Ovary (tissue), 9 donors: ENCODE results near the gene CIAPIN1. TPM values are rescaled to one million over a fixed set of nuclear protein-coding genes. Genes with fewer than 3 reads are reported as not detected.
A peak's percentile ranks its signal among the peaks of the same experiment; 100 is the strongest.

Experiments
- DNase-seq, 5 donors: peaks; one replicate each; pipeline ENCODE4 v3.0.0-alpha.2; 2019 to 2020
- H3K27ac ChIP-seq, 2 donors: fragments of 200-600 bp; one replicate each; pipeline versions ENCODE4 v1.5.1 to v1.8.0; 2019 to 2022
- H3K27me3 ChIP-seq: fragments of 200-600 bp; one replicate; pipeline ENCODE4 v1.8.0; 2022
- H3K36me3 ChIP-seq: fragments of 200-600 bp; sonication (generic); one replicate; pipeline ENCODE4 v1.5.1; 2019
- H3K4me1 ChIP-seq: one replicate; pipeline ENCODE4 v1.8.1; 2013; ENCODE audit warnings: mild to moderate bottlenecking, moderate library complexity; ENCODE audit not compliant: insufficient read depth
- H3K4me3 ChIP-seq: fragments of 200-600 bp; sonication (generic); one replicate; pipeline ENCODE4 v1.5.1; 2017
- H3K9me3 ChIP-seq, 2 donors: fragments of 200-600 bp in 1 of 2; sonication (generic) in 1 of 2; one replicate each; pipeline versions ENCODE4 v1.5.1 to v1.8.1; 2013 to 2019; ENCODE audit warnings: mild to moderate bottlenecking in 1 of 2, moderate library complexity in 1 of 2
- EP300 ChIP-seq: sonication (generic); formaldehyde crosslinking; IDR thresholded peaks from one replicate; pipeline ENCODE4 v1.6.1; 2017; ENCODE audit warnings: antibody characterized with exemption
- POLR2A ChIP-seq: fragments of 450-650 bp; IDR thresholded peaks from one replicate; pipeline ENCODE4 v1.6.1; 2017; ENCODE audit warnings: antibody characterized with exemption, mild to moderate bottlenecking, moderate library complexity
- WGBS, 3 donors: extraction: QIAGEN DNeasy Blood & Tissue Kit in 1 of 3; methylation state at CpG; one replicate each; pipeline versions ENCODE4 v1.1.5 to v1.1.7; 2013 to 2017; 5-methylcytosine and 5-hydroxymethylcytosine counted together
- intact Hi-C, 4 donors: fragments of 100-400 bp; cut with DNase I; formaldehyde crosslinking; loops; one replicate each; pipeline versions ENCODE4 v1.11.0 to v1.15.1; 2022 to 2023
- polyA plus RNA-seq, 2 donors: library from polyadenylated mRNA; stranded (reverse); fragments of 200-250 nt in 1 of 2; fragments of 350-450 nt in 1 of 2; fragmentation: Illumina TruSeq in 1 of 2; extraction: RNeasy Lipid Tissue Mini Kit (QIAGEN cat#74804) in 1 of 2; gene quantifications; one replicate each; pipeline ENCODE4 v1.2.3, GENCODE V29; 2013 to 2014
- total RNA-seq, 7 donors: library from RNA; depleted of rRNA in 2 of 7; stranded (reverse); fragments of >200 nt in 2 of 7; fragmentation: NEBNext Ultra II Directional in 3 of 7; extraction: Animal tissue kit (Norgen Biotek cat#: 25700) in 3 of 7; gene quantifications; one replicate each; pipeline versions ENCODE4 v1.1.0 to v1.2.4, GENCODE V29; 2016 to 2023
- TF ChIP-seq, protein P1 (sequence below), 3 donors: fragments of 450-650 bp in 2 of 3; fragments of 200-600 bp in 1 of 3; IDR thresholded peaks; one replicate each; pipeline versions ENCODE4 v1.5.1 to v1.8.0; 2016 to 2022; ENCODE audit warnings: antibody characterized with exemption in 3 of 3, mild to moderate bottlenecking in 1 of 3
- donor health status: DM: no; HTN: no; CAD: no; lungs with moderate emphysema.
- donor health status: DM: no; HTN: no; CAD: no.
- donor health status: Bipolar disorder and iron deficiency.
- donor health status: DM: yes; HTN: yes; CAD: no.
- donor health status: DM: no; HTN: no; CAD: no.
- donor health status: DM: yes; HTN: yes; CAD: no.

The CIAPIN1 gene
- total and polyA plus RNA-seq, 9 donors, result 9.2 to 33.5 (median 20.8) TPM

DNA sequence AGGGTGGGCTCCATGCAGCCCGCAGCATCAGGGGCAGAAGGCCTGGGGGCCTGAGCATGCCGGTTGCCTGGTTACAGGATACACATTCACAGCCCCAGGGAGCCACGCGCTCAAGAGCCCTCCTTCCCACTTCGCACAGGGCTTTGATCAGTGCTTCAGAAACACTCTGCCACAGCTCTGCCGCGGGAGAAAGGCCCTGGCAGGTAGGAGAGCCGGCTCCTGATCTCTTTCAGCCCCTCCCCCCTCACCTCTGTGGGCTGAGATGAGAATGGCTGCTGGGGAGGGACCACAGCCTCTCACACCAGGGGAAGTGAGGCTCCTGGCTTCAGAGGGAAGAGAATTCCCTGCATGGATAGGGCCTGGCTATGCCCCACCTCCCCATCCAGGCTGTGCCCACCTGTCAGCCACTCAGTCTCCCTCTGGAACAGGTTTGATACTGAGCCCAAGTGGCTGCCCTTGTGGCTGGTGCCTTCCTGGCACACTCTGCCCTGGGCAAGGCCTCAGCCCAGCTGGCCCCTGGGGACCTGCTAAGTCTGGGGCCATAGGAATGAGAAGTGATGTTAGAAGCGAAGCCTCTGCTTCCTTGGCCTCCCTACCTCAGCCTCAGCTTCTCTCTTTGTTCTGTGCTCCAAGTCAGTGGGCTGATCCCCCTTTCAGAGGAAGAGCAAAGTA, 30.5 kb upstream of the CIAPIN1 start:
- no peaks in the 10 kb centered on the region for H3K27me3 ChIP-seq
- TF ChIP-seq EP300 (no peak), POLR2A (no peak)
- TF ChIP-seq, protein P1, sequence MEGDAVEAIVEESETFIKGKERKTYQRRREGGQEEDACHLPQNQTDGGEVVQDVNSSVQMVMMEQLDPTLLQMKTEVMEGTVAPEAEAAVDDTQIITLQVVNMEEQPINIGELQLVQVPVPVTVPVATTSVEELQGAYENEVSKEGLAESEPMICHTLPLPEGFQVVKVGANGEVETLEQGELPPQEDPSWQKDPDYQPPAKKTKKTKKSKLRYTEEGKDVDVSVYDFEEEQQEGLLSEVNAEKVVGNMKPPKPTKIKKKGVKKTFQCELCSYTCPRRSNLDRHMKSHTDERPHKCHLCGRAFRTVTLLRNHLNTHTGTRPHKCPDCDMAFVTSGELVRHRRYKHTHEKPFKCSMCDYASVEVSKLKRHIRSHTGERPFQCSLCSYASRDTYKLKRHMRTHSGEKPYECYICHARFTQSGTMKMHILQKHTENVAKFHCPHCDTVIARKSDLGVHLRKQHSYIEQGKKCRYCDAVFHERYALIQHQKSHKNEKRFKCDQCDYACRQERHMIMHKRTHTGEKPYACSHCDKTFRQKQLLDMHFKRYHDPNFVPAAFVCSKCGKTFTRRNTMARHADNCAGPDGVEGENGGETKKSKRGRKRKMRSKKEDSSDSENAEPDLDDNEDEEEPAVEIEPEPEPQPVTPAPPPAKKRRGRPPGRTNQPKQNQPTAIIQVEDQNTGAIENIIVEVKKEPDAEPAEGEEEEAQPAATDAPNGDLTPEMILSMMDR (IDR thresholded peaks at IDR 0.05), result no peak
- intact Hi-C loops, result no loop called here
- no peak for DNase-seq
- no peak overlapping the region for H3K4me3 ChIP-seq
- 67 to 75% (median 69%) methylated on average over 9 of the region's 9 CpGs for WGBS, 3 donors
- peaks cover 18% of the 10 kb centered on the region for H3K4me1 ChIP-seq
- no peaks in the 10 kb centered on the region for H3K9me3 ChIP-seq
- H3K27ac ChIP-seq, result peak overlapping the region in 1 of 2 donors; percentile 36
- no peaks in the 10 kb centered on the region for H3K36me3 ChIP-seq

DNA sequence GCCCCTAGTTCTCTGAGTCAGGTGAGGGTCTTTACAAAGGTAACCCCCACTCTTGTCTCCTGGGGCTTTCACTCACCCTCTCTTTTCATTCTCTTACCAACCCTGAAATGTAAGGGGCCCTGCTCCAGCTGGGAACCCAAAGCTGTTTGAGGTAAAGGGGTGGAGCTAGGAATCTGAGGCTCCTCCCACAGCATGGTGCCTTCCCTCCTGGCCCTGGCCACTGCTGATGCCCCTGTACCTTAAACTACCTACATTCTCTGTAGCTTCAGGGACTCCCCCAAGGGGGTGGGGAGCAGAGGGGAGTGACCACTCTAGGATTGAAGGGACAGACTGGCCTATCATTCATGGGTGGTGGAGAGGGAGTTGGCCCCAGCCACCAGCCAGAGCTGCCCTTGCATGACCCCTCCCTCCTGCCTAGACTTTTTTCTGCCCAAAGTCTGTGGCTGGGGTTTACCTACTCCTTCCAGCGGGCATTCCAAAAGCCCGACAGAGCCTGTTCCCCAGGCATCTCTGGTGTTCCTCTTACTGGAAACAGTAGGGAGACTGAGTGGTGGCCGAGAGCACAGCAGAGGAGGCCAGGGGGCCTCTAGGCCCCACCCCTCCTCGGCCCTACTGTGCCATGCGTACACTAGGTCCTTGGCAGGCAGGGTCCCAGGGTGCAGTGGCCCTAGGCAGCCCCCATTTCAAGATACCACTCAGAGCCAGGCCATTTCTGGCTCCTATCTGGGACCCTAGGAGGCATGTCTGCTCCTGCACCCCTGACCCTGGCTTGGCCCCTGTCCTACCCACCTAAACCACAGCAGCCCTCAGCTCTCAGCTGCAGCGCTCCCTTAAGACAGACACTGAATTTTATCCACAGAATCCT, 29.6 kb upstream of the CIAPIN1 start:
- TF ChIP-seq, protein P1 (IDR thresholded peaks at IDR 0.05), result no peak

DNA sequence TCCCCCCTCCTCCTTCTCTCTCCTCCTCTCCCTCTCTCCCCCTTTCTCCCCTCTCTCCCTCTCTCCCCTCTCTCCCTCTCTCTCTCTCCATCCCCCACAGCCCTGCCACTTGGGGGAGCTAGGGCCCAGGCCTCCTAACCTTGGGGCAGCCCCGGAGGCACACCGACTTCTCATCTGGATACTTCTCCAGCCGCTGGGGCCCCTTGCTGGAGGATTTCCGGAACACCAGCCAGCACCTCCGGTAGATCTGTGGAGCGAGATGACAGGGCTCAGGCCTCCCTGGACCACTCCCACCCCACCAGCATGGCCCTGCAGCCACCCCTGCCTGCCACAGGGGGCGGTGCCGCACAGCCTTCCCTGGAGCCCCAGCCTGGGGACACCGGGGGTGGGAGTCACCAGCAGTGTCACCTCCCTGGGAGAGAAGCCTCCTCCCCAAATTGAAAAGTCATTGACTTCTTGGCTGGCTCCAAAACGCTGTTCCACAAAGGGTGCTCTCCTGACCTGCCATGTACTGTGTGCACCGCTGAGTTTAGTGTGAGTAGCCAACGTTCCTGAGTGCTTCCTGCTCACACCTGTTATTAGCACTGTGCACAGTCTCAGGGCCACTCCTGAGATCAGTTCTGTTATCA, 28.6 kb upstream of the CIAPIN1 start:
- H3K4me1 ChIP-seq, result peaks cover 18% of the 10 kb centered on the region
- WGBS, 3 donors, result 41 to 46% (median 44%) methylated on average over 9 to 12 of the region's 12 CpGs
- no peak for DNase-seq
- H3K36me3 ChIP-seq, result no peaks in the 10 kb centered on the region
- peak overlapping the region in 1 of 2 donors; percentile 5 for H3K27ac ChIP-seq
- intact Hi-C loops, result no loop called here
- H3K27me3 ChIP-seq, result no peaks in the 10 kb centered on the region
- no peak for TF ChIP-seq EP300
- TF ChIP-seq, protein P1 (IDR thresholded peaks at IDR 0.05), result peak in 1 of 3 donors; percentile 15
- TF ChIP-seq POLR2A, result no peak
- no peaks in the 10 kb centered on the region for H3K9me3 ChIP-seq
- H3K4me3 ChIP-seq, result no peak overlapping the region

More for the DNA sequence above, 29.6 kb upstream of the CIAPIN1 start:
- Histone ChIP-seq H3K27me3 (no peaks in the 10 kb centered on the region), H3K4me1 (peaks cover 18% of the 10 kb centered on the region), H3K4me3 (no peak overlapping the region), H3K9me3 (no peaks in the 10 kb centered on the region), H3K36me3 (no peaks in the 10 kb centered on the region), H3K27ac (peak overlapping the region in 1 of 2 donors; percentile 5)
- no peak for DNase-seq
- intact Hi-C loops, result no loop called here
- WGBS, 3 donors, result 80 to 90% (median 88%) methylated on average over 4 to 6 of the region's 6 CpGs
